ENCODE results near the gene CYP24A1. TPM values are rescaled to one million over a fixed set of nuclear protein-coding genes. Genes with fewer than 3 reads are reported as not detected.

Gene CYP24A1
- total RNA-seq, 4 donors from 2014 or later: 1.0 to 2.5 (median 1.5) TPM; not detected in 1

DNA sequence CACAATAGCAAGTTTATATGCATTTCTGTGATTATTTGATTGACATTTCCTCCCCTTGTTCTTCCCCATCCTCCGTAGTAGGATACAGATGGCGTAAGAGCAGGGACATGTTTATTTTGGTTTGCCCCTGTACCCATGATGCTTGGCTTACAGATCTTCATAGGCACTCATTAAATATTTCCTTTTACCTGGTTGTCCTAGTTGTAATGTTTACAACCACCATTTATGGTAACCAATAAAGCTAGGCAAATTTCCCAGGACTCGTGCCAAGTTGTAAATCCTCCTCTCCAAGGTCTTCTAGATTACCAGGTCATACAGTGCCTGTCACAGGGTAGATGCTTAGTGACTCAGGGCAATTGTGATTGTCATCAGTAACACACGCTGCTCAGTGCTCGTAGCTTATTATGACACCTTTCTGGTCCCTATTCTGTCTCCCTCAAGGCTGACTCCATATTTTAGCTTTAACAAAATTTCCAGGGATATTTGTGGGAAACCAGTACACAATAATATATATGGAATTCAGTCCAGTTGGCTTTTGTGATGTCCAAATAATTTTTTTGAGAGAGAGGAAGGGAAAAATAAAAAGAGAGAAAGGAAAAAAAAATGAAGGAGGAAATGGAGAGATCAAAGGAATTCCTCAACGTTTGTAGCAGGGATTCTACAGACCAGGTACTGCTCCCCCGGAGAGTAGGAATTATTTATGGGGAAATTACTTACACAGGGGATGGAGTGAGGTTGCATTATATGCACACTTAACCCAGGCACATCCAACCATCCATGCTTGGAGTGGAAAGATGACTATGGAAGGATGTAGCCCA is 24.6 kb downstream of the CYP24A1 start:
- Histone ChIP-seq H3K4me3 (no peak overlapping the region), H3K4me1 (peaks cover 10% of the 10 kb centered on the region), H3K9me3 (no peaks in the 10 kb centered on the region), H3K36me3 (no peaks in the 10 kb centered on the region), H3K27ac (no peak overlapping the region), H3K27me3 (no peaks in the 10 kb centered on the region)
- TF ChIP-seq POLR2AphosphoS5 (IDR thresholded peaks at IDR 0.05): no peak
- TF ChIP-seq EP300 (IDR thresholded peaks at IDR 0.05): no peak
- DNase-seq (ENCODE audit: low spot score in 2 of 2): no peak
- 30% methylated on average over 7 of the region's 7 CpGs for WGBS

GRCh38 chr20:54146672-54147071 is 27.1 kb downstream of the CYP24A1 start:
- Histone ChIP-seq H3K36me3 (no peaks in the 10 kb centered on the region), H3K4me1 (no peaks in the 10 kb centered on the region), H3K9me3 (no peaks in the 10 kb centered on the region), H3K4me3 (no peak overlapping the region), H3K27me3 (no peaks in the 10 kb centered on the region), H3K27ac (no peak overlapping the region)
- TF ChIP-seq POLR2AphosphoS5 (IDR thresholded peaks at IDR 0.05) (no peak), POLR2A (IDR thresholded peaks at IDR 0.05) (no peak), CTCF (IDR thresholded peaks at IDR 0.05) (no peak), EP300 (IDR thresholded peaks at IDR 0.05) (no peak)
- WGBS: 88% methylated on average over 1 of the region's 1 CpG
- no peak for DNase-seq (ENCODE audit: low spot score in 2 of 2)

DNA sequence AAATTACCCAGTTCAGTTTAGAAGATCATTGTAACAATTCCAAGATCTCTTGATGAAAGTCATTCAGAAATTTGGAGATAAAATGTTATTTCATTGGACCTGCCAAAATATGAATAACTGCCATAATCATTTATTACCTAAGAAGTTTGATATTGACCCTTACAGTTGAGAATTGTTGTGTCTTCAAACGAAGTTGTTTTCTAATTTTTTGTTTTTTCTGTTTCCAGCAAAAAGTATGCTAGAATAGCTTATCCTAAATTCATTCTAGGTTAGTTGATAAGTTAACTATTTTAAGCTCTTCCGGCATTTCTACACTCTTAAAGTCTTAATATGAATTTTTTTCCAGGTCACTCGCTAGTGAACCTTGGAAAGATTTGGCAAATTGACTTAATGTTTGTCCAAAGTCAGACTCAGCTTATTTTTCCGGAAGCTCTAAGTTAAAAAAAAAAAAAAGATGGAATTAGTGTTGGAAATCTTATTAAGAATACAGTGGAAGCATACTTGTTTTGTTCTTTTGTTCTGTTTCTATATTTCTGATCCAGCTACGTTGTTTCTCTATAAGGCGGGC is 28.9 kb downstream of the CYP24A1 start:
- no peak overlapping the region for H3K4me3 ChIP-seq
- TF ChIP-seq POLR2AphosphoS5 (IDR thresholded peaks at IDR 0.05) (no peak), EP300 (IDR thresholded peaks at IDR 0.05) (no peak), CTCF (IDR thresholded peaks at IDR 0.05) (no peak), POLR2A (IDR thresholded peaks at IDR 0.05) (no peak)

GRCh38 chr20:54140927-54141566 is 32.7 kb downstream of the CYP24A1 start:
- peaks cover 3% of the 10 kb centered on the region for H3K27me3 ChIP-seq
- no peaks in the 10 kb centered on the region for H3K4me1 ChIP-seq
- TF ChIP-seq CTCF (IDR thresholded peaks at IDR 0.05) (no peak), EP300 (IDR thresholded peaks at IDR 0.05) (no peak), POLR2AphosphoS5 (IDR thresholded peaks at IDR 0.05) (no peak), POLR2A (IDR thresholded peaks at IDR 0.05) (no peak)
- H3K4me3 ChIP-seq: no peak overlapping the region
- WGBS: 74% methylated on average over 6 of the region's 6 CpGs
- no peak overlapping the region for H3K27ac ChIP-seq
- H3K9me3 ChIP-seq: no peaks in the 10 kb centered on the region
- no peak for DNase-seq (ENCODE audit: low spot score in 2 of 2)
- H3K36me3 ChIP-seq: no peaks in the 10 kb centered on the region

More for the DNA sequence above, 28.9 kb downstream of the CYP24A1 start:
- Histone ChIP-seq H3K36me3 (no peaks in the 10 kb centered on the region), H3K9me3 (no peaks in the 10 kb centered on the region), H3K27ac (no peak overlapping the region), H3K27me3 (no peaks in the 10 kb centered on the region), H3K4me1 (no peaks in the 10 kb centered on the region)
- 91% methylated on average over 6 of the region's 6 CpGs for WGBS
- DNase-seq (ENCODE audit: low spot score in 2 of 2): no peak

- TF ChIP-seq POLR2A (IDR thresholded peaks at IDR 0.05): no peak
- no peak for TF ChIP-seq POLR2AphosphoS5 (IDR thresholded peaks at IDR 0.05)
- TF ChIP-seq EP300 (IDR thresholded peaks at IDR 0.05): no peak
- Histone ChIP-seq H3K36me3 (no peaks in the 10 kb centered on the region), H3K4me3 (no peak overlapping the region), H3K27me3 (peaks cover 3% of the 10 kb centered on the region), H3K4me1 (no peaks in the 10 kb centered on the region), H3K27ac (no peak overlapping the region), H3K9me3 (no peaks in the 10 kb centered on the region)
- WGBS: 89% methylated on average over 3 of the region's 3 CpGs
- no peak for DNase-seq (ENCODE audit: low spot score in 2 of 2)
Measured at GRCh38 chr20:54140486-54140885, 33.3 kb downstream of the CYP24A1 start.

DNA sequence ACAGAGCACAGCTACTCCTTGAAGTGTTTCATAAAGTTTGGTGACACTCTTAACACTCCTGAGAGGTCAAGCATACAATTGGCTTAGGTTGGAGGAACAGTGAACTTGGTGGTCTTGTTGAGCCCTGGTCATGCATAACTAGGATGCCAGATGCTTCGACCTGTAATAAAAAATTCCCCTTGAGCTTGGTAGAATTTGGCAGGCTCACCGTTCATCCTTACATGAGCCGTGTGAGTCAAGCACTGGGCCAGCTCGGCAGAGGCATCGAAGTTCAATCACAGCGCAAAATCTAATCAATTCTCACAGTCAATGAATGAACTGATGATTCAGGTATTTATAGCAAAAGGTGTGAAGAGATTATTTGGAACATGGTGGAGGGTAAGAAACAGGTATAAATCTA is 33.7 kb downstream of the CYP24A1 start:
- Histone ChIP-seq H3K4me3 (no peak overlapping the region), H3K4me1 (no peaks in the 10 kb centered on the region), H3K9me3 (no peaks in the 10 kb centered on the region), H3K27me3 (peaks cover 3% of the 10 kb centered on the region), H3K36me3 (no peaks in the 10 kb centered on the region), H3K27ac (no peak overlapping the region)
- 91% methylated on average over 6 of the region's 6 CpGs for WGBS
- DNase-seq (ENCODE audit: low spot score in 2 of 2): no peak
- TF ChIP-seq POLR2A (IDR thresholded peaks at IDR 0.05): no peak
- TF ChIP-seq CTCF (IDR thresholded peaks at IDR 0.05): no peak
- no peak for TF ChIP-seq POLR2AphosphoS5 (IDR thresholded peaks at IDR 0.05)
- TF ChIP-seq EP300 (IDR thresholded peaks at IDR 0.05): no peak

All from suprapubic skin (tissue), 4 donors.